Peyer's patch (tissue), 4 donors: Measurements from ENCODE around the gene PHLDA3. TPM values are rescaled to one million over a fixed set of nuclear protein-coding genes. Genes with fewer than 3 reads are reported as not detected.

Experiments
- DNase-seq, 3 donors: peaks; one replicate each; pipeline ENCODE4 v3.0.0-alpha.2; 2017 to 2019
- H3K27ac ChIP-seq, 4 donors: fragments of 200-600 bp; sonication (generic); one replicate each; pipeline ENCODE4 v1.5.1; 2016 to 2019
- H3K27me3 ChIP-seq, 2 donors: fragments of 200-600 bp; sonication (generic); one replicate each; pipeline ENCODE4 v1.5.1; 2019
- H3K36me3 ChIP-seq, 3 donors: fragments of 200-600 bp; sonication (generic); one replicate each; pipeline ENCODE4 v1.5.1; 2016 to 2019
- H3K4me1 ChIP-seq, 4 donors: fragments of 200-600 bp; sonication (generic); one replicate each; pipeline ENCODE4 v1.5.1; 2016 to 2019
- H3K4me3 ChIP-seq, 4 donors: fragments of 200-600 bp; sonication (generic); 1 replicate in 3 of 4; 2 replicates in 1 of 4; pipeline ENCODE4 v1.5.1; 2016 to 2019; ENCODE audit warnings: mild to moderate bottlenecking in 1 of 4
- H3K9me3 ChIP-seq, 4 donors: fragments of 200-600 bp; sonication (generic); one replicate each; pipeline ENCODE4 v1.5.1; 2016 to 2019; ENCODE audit warnings: mild to moderate bottlenecking in 1 of 4
- CTCF ChIP-seq, 6 experiments: fragments of 450-650 bp in 4 of 6; fragments of 200-600 bp in 2 of 6; sonication (generic) in 1 of 6; IDR thresholded peaks; one replicate each; pipeline ENCODE4 v1.5.1; 2017 to 2019; ENCODE audit warnings: antibody characterized with exemption in 6 of 6, mild to moderate bottlenecking in 3 of 6, moderate library complexity in 1 of 6
- POLR2A ChIP-seq, 2 donors: fragments of 450-650 bp; IDR thresholded peaks; one replicate each; pipeline ENCODE4 v1.5.1; 2017; ENCODE audit warnings: antibody characterized with exemption in 2 of 2, mild to moderate bottlenecking in 2 of 2, moderate library complexity in 2 of 2
- total RNA-seq, 4 donors: library from RNA; depleted of rRNA; stranded (reverse); fragments of >200 nt; gene quantifications; one replicate each; pipeline ENCODE4 v1.1.0, GENCODE V29; 2016

Gene PHLDA3
- total RNA-seq, 4 donors from 2014 or later, result 4.4 to 43.7 (median 5.2) TPM

- H3K4me3 ChIP-seq, result peak within 1 kb of the TSS; percentile 64 to 90 (median 83)
- H3K9me3 ChIP-seq, result no peaks in the 10 kb centered on the region
- no peaks in the 10 kb centered on the region for H3K36me3 ChIP-seq
- TF ChIP-seq POLR2A (IDR thresholded peaks at IDR 0.05) (peak; percentile 88 to 94), CTCF (IDR thresholded peaks at IDR 0.05) (peak in 3 of 6 experiments; percentile 7 to 30 (median 18))
- peak within 1 kb of the TSS; percentile 83 to 96 (median 92) for H3K27ac ChIP-seq
- no peaks in the 10 kb centered on the region for H3K27me3 ChIP-seq
- peak; percentile 65 to 94 (median 91) for DNase-seq
- peaks cover 3 to 49% (median 7%) of the 10 kb centered on the region in 4 donors for H3K4me1 ChIP-seq
Measured at GRCh38 chr1:201506557-201507359, 37.8 kb upstream of the PHLDA3 start, which contains the start of gene CSRP1. Gene CSRP1 (minus strand): TSS chr1:201507123. CDS start chr1:201496303, 10,820 bp downstream.

DNA sequence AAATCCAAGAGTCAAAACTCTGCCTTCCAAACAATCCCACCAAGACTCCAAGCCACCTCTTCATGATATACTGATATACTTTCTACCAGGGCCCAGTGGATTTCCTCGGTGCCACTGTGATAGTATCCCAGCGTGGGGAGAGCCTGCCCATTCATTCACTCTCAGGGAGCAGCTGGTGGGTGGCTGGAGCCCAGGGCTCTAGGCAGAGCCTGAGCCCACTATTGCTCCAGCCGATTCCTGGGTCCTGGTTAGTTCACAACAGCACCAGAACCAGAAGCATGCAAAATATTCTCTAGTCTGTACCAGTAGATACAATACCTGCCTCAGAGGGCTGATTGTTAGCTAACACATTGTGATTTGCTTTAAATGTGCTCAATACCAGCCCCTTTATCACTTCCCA lies 37.1 kb upstream of the PHLDA3 start:
- Histone ChIP-seq H3K9me3 (no peaks in the 10 kb centered on the region), H3K27me3 (no peaks in the 10 kb centered on the region), H3K4me3 (peak overlapping the region; percentile 64 to 90 (median 83)), H3K36me3 (no peaks in the 10 kb centered on the region), H3K27ac (peak overlapping the region; percentile 83 to 96 (median 92)), H3K4me1 (peaks cover 3 to 54% (median 7%) of the 10 kb centered on the region in 4 donors)
- TF ChIP-seq POLR2A (IDR thresholded peaks at IDR 0.05) (no peak), CTCF (IDR thresholded peaks at IDR 0.05) (no peak)
- no peak for DNase-seq

- Histone ChIP-seq H3K36me3 (no peaks in the 10 kb centered on the region), H3K4me3 (peak overlapping the region in 3 of 4 donors; percentile 80 to 90 (median 86)), H3K4me1 (peaks cover 3 to 59% (median 7%) of the 10 kb centered on the region in 4 donors), H3K27me3 (no peaks in the 10 kb centered on the region), H3K27ac (peak overlapping the region; percentile 83 to 96 (median 92)), H3K9me3 (no peaks in the 10 kb centered on the region)
- DNase-seq, result no peak
- TF ChIP-seq POLR2A (IDR thresholded peaks at IDR 0.05) (no peak), CTCF (IDR thresholded peaks at IDR 0.05) (no peak)
Measured at GRCh38 chr1:201505503-201505890, 36.5 kb upstream of the PHLDA3 start.

DNA sequence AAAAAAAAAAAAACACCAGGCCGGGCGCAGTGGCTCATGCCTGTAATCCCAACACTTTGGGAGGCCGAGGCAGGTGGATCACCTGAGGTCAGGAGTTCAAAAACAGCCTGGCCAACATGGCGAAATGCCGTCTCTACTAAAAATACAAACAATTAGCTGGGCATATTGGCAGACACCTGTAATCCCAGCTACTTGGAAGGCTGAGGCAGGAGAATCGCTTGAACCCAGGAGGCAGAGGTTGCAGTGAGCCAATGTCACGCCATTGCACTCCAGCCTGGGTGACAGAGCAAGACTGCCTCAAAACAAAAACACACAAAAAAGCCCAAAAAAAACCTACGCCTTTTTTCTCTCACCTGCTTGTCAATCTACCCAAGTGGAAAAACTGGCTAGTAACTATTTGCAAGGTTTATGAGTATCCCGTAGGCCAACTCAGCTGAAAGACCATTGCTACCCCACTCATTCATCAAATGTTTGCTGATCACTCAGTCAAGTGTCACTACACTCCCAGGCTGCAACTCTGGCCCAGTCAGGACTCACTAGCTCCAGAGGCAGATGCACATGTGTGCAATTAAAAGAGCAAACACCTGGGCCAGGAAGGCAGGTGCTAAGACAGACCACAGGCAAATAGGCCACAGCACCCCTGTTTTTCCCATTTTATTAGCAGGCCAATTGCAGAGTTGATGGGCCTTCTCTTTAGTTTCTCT lies 36.0 kb upstream of the PHLDA3 start:
- TF ChIP-seq POLR2A (IDR thresholded peaks at IDR 0.05), result no peak
- TF ChIP-seq CTCF (IDR thresholded peaks at IDR 0.05), result no peak
- Histone ChIP-seq H3K36me3 (no peaks in the 10 kb centered on the region), H3K9me3 (no peaks in the 10 kb centered on the region), H3K27me3 (no peaks in the 10 kb centered on the region), H3K4me1 (peaks cover 3 to 64% (median 7%) of the 10 kb centered on the region in 4 donors), H3K27ac (peak overlapping the region; percentile 83 to 96 (median 92)), H3K4me3 (peak overlapping the region in 2 of 4 donors; percentile 86 to 90)
- DNase-seq, result no peak

GRCh38 chr1:201504179-201504631 lies 35.2 kb upstream of the PHLDA3 start:
- Histone ChIP-seq H3K4me1 (peaks cover 3 to 71% (median 7%) of the 10 kb centered on the region in 4 donors), H3K9me3 (no peaks in the 10 kb centered on the region), H3K4me3 (peak overlapping the region in 1 of 4 donors; percentile 86)

More at GRCh38 chr1:201504179-201504631, 35.2 kb upstream of the PHLDA3 start:
- Histone ChIP-seq H3K36me3 (no peaks in the 10 kb centered on the region), H3K27me3 (no peaks in the 10 kb centered on the region), H3K27ac (peak overlapping the region; percentile 83 to 96 (median 92))
- TF ChIP-seq CTCF (IDR thresholded peaks at IDR 0.05) (no peak), POLR2A (IDR thresholded peaks at IDR 0.05) (no peak)
- no peak for DNase-seq
